GM19455 (cell line): ENCODE results near the gene BABAM2.
"Not testable (repeated sequence)": the region's sequence is repeated elsewhere in the genome, so short reads cannot be mapped to it uniquely, and the experiment has no call there.

Experiments
- ATAC-seq: cut with Tn5 transposase; IDR thresholded peaks from one replicate; pipeline ENCODE4 v1.9.1; 2021; ENCODE audit not compliant: unreplicated experiment

The BABAM2 gene

DNA sequence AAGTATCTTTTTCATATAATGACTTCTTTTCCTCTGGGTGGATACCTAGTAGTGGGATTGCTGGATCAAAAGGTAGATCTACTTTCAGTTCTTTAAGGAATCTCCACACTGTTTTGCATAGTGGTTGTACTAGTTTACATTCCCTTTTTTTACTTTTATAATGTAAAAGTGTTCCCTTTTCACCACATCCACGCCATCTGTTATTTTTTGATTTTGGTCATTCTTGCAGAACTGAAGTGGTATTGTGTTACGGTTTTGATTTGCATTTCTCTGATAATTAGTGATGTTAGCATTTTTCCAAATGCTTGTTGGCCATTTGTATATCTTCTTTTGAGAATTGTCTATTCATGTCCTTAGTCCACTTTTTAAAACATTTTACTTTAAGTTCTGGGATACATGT, 127.9 kb downstream of the BABAM2 start:
- ATAC-seq, result not testable (repeated sequence)

DNA sequence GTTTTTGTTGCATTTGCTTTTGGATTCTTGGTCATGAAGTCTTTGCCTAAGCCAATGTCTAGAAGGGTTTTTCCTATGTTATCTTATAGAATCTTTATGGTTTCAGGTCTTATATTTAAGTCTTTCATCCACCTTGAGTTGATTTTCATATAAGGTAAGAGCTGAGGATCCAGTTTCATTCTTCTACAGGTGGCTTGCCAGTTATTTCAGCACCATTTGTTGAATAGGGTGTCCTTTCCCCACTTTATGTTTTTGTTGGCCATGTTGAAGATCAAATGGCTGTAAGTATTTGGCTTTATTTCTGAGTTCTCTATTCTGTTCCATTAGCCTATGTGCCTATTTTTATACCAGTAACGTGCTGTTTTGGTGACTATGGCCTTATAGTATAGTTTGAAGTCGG, 129.0 kb downstream of the BABAM2 start:
- not testable (repeated sequence) for ATAC-seq

DNA sequence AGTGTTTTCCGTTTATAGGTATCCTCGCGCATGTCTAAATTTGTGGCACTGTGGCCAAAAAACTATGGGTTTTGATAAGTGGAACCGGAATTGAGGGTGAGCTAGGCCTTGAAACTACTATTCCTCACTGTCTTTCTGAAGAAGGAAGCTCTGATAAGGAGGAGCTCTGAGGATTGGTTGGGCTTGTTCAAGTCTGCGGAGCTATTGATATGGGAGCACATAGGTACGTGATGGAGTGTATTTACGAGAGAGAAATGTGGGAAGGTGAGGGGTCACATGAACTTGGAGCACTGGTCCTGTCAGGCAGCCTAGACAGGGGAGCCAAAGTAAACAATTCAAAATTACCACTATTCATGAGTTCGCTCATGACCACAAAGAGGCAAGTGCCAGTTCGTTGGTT, 131.4 kb downstream of the BABAM2 start:
- no peak for ATAC-seq

DNA sequence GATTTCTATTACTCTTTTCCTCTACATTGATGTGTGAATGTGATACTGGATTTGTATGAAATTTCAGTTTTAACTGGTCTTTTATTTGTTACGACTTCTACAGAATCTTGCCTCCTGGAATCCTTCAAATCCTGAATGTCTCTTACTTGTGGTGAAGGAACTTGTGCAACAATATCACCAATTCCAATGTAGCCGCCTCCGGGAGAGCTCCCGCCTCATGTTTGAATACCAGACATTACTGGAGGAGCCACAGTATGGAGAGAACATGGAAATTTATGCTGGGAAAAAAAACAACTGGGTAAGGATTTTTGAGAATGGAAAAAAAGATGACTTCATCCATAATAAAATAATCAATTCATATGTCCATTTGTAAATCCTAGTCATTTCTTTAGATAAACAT, 134.6 kb downstream of the BABAM2 start:
- no peak for ATAC-seq

DNA sequence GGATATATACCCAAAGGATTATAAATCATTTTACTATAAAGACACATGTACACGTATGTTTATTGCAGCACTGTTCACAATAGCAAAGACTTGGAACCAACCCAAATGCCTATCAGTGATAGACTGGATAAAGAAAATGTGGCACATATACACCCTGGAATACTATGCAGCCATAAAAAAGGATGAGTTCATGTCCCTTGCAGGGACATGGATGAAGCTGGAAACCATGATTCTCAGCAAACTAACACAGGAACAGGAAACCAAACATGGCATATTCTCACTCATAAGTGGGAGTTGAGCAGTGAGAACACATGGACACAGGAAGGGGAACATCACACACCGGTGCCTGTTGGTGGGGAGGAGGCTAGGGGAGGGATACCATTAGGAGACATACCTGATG, 135.7 kb downstream of the BABAM2 start:
- not testable (repeated sequence) for ATAC-seq

DNA sequence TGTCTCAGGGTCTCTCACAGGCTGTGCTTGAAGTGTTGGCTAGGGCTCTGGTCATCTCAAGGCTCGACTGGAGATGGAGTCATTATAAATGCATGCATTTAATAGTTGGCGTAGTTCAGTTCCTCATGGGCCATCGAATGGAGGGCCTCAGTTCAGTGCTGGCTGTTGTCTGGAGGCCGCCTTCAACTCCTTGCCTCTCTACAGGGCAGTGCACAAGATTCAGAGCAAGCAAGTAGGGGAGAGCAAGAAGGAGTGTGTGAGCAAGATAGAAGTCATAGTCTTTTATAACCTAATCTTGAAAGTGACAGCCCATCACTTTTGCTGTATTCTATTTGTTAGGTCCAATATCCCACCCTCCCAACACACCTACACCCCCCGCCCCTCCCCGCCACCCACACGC, 137.5 kb downstream of the BABAM2 start:
- no peak for ATAC-seq

DNA sequence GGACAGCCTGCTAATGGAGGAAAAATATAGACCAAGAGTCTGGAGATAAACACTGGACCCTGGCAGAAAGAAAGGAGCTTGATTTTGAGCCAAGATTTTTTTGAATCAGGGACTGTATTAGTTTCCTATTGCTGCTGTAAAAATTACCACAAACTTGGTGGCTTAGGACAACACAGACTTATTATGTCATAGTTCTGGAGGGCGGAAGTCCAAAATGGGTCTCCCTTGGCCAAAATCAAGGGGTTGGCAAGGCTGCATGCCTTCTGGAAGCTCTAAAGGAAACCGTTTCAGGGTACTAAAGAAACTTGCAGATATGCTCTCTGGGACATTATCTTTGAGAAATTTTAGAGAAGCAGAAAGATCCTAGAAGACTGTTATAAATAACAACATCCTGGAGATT, 140.1 kb downstream of the BABAM2 start:
- no peak for ATAC-seq

DNA sequence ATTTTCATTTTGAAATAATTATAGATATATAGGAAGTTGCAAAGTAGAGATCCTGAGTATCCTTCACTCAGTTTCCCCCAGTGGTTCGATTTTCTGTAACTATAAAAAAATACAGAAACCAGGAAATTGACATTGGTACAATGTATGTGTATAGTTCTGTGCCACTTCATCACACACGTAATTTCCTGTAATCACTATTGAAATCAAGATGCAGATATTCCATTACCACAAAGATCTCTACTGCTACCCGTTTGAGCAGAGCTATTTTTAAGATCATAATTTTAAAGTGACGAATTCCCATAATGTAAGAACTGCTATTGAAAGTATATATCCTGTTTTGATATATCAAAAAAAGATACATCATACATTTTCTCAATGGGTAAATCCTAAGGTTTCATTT, 142.3 kb downstream of the BABAM2 start:
- ATAC-seq, result no peak

DNA sequence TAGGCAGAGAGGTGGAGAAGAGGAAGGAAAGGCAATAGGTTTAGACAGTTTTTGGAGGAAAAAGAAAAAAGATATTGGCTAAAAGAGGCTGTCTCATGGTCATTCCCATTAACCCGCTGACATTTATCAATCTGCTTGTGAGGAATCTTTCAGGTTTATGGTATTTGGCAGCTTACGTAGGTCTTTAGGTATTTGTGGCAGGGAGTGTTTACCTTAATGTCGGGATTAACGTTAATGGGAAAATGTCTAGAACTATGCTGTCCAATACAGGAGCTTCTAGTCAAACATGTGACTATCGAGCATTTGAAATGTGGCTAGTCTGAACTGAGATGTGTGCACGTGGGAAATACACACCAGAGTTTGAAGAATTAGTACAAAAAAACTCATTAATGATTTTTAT, 144.2 kb downstream of the BABAM2 start:
- ATAC-seq, result no peak

DNA sequence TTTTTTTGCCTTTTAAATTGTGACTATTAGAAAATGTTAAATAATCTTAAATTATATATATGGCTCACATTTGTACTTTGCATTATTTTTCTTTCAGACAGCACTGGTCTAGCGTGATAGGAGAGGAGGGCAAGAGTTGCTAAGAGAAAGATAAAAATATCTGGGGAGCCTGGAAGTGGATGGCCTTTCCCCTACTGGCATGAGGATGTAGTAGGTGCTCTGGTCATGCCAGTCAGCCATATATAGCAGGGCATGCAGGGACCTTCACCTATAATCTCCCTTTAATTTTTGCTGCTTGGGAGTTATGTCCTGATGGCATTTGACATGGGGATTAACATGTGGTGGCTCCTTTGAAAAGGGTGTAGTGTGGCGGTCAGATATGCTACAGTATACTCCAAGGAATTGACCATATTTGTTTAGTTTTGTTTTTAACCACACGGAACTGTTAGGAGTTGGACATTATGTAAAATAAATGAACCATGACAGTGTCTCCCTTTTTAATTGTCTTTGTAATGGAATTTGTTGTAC, 144.7 kb downstream of the BABAM2 start:
- ATAC-seq, result no peak

DNA sequence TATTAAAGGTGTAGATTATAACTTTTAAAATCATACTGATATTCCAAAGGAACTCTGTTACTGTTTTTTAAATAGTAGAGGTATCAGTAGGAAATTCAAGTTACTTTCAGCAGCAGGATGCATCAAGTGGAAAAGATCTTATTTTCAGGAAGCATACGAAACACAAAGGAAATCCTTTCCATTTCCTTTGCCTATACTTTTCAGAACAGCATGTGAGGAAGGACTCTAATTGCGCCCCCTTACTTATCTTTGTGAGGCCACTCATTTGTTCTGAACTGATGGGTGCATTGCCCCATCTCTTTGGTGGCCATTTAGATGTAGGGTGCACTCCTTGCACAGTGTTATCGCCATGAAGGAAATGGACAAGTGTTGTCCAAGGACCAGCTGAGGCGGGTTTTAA, 145.3 kb downstream of the BABAM2 start:
- no peak for ATAC-seq

DNA sequence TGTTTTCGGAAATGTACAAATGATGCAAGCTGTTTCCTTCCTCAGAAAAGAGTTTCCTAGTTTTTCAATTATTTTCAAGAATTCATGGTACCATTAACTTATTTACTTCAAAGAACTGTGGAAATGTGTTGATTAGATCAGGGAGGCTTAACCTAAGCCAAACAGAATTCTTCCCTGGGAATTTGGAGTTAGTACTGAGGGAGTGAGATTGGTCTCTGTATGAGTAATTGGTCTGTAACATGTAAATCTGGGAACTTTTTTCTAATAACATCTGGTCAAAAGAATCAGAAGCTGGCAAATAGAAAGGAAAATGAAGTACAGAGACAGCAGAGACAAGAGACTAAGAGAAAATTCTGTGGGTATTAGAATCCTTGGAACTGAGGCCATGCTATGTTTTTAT, 145.8 kb downstream of the BABAM2 start:
- ATAC-seq, result no peak

DNA sequence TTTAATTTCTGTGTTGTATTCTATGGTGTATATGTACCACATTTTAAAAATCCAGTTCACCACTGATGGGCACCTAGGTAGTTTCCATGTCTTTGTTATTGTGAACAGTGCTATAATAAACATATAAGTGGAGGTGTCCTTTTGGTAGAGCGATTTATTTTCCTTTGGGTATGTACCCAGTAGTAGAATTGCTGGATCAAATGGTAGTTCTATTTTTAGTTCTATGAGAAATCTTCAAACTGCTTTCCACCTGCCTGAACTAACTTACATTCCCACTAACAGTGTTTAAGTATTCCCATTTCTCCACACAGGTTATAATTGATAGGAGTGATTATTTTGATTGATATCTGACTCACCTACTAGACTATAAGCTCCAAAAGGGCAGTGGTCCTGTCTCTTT, 148.2 kb downstream of the BABAM2 start:
- no peak for ATAC-seq

DNA sequence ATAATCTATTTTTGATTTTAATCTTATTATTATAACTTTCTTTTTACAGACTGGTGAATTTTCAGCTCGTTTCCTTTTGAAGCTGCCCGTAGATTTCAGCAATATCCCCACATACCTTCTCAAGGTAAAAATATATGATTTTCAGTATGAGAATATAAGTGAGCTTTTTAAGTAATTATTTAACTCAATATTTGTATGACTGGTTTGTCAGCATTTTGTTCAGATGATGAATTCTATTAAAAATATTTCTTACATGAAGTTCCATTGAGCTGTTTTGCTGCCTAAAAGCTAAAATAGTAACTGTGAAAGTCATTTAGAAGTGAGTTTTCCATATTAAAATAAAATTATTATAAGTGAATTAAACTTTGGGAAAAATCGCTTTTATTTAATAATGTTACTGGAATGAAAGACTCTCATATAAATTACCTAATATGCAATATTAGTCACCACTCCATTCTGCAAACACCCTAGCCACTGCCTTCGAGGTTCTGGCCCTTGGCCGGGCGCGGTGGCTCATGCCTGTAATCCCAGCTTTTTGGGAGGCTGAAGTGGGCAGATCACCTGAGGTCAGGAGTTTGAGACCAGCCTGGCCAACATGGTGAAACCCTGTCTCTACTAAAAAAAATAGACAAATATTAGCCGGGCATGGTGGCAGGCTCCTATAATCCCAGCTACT, 155.3 kb downstream of the BABAM2 start:
- ATAC-seq, result no peak

DNA sequence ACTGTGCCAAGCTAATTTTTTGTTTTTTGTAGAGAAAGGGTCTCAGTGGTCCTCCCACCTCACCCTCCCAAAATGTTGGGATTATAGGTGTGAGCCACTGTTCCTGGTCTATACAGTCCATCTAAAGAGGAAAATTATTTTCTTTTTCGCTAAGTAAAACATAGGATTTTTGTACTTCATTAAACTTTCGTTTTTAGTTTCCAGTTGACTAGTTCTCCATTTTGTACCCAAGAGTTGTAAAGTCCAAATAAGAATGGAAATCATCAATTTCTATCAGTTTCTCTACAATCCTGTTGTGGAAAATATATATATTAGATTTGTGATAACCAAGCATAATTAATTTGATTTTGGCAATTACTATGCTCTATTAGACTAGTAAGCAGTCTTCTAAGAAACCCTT, 156.4 kb downstream of the BABAM2 start:
- no peak for ATAC-seq

DNA sequence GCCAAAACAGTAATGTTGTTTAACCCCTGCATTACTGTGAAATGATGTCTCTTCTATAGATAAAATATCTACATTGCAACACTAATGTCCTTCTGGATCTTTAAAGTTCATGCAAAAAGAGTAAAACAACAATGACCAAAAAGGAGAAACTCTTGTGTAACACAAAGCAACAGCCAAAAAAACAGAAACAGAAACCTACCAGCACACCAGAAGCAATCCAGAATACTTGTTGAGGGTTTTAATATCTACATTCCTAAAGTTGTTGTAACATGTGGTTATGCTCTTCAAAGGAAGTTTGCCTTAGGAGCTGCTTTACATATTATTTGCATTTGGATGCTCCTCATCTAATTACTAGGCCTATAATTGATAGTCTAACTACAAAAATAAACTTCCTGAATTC, 157.2 kb downstream of the BABAM2 start:
- ATAC-seq, result no peak

DNA sequence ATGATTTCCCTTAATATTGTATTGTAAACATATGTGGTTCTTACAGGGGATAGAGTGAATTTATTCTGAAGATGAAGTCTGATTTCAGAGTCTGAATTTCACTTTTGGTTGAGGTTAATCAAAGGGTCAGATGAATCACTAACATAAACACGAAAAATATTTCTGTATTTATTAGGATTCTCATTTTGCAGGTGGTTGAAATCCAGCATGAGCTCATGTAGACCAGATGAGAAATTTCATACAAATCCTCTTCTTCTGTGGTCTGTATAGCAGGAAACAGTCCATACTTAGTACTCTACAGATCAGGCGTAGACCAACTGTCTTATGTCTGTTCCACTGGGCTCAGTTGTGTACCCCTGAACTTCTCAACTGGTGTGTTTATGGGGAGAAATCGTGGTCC, 157.8 kb downstream of the BABAM2 start:
- ATAC-seq, result no peak

DNA sequence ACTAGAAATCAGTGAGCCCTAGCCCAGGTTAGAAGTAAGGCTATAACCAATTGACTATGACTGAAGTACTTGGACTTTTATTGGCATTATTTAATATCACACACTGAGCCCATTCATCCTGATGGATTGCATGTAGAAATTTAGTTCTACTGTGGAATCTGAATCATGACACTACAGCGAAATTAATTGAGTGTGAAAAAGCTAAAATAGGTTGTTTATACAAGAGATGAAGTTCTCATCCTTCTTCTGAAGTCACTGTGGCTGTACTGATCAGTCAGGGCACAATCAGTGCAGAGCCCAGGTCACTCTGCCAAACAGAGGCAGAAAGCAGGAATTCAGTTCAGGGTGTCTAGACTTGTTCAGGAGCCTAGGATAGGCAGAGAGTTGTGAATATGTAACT, 158.9 kb downstream of the BABAM2 start:
- no peak for ATAC-seq

DNA sequence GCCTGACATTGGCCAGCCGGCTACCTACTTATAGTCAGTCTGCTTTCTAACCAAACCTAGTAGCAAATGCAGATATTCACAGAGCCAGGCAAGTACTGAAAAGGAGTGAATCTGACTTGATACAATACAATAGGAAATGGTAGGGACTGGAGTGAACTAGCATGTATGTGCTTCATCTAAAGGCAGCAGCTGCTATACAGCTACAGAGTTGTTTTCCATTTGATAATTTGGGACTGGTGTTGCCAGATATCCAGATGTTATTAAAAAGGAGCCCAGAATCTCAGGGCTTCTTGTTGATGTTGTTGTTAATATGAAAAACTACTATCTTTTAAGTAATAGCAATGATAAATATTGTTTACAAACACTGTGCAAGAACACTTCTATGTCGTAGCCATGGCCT, 159.4 kb downstream of the BABAM2 start:
- no peak for ATAC-seq

DNA sequence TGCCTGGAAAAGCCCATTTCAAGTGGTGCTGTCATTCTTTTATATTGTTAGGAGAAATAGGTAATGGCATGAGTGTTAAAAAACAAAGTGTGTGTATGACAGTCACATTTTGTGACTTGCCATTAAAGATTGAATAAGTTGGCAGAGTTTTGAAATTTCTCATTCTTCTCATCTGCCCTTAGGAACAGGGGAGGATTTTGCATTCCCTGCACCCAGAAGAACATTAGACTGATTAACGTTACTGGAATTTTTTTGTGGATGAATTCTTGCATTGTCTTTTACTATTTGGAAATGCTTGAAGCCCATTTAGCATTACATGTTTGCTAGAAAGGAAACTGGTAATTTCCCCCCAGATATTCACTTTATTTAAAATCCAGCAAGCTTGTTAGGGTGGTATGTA, 162.2 kb downstream of the BABAM2 start:
- ATAC-seq, result no peak

DNA sequence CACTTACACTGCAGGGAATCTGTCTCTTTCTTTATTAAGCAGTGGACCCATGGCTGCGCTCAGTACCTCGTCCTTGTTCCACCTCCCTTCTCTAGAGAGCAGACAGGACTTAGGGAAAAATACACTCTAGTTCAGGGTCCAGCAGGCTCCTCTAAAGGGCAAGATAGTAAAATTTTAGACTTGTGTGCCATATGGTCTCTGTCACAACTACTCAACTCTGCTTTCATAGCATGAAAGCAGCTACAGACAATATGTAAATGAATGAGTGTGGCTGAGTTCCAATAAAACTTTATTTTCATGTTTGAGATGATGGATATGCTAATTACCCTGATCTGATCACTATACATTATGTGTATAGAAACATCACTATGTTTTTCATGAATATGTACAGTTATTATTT, 163.1 kb downstream of the BABAM2 start:
- no peak for ATAC-seq

DNA sequence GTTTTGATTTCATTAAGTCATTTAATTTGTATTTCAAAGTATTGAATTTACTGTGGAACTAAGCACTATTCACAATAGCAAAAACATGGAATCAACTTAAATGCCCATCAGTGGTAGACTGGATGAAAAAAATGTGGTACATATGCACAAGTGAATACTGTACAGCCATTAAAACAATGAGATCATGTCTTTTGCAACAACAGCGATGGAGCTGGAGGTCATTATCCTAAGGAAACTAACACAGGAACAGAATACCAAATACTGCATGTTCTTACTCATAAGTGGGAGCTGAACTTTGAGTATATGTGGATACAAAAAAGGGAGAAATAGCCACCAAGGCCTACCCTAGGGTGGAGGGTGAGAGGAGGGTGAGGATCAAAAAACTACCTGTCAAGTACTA, 164.4 kb downstream of the BABAM2 start:
- no peak for ATAC-seq

DNA sequence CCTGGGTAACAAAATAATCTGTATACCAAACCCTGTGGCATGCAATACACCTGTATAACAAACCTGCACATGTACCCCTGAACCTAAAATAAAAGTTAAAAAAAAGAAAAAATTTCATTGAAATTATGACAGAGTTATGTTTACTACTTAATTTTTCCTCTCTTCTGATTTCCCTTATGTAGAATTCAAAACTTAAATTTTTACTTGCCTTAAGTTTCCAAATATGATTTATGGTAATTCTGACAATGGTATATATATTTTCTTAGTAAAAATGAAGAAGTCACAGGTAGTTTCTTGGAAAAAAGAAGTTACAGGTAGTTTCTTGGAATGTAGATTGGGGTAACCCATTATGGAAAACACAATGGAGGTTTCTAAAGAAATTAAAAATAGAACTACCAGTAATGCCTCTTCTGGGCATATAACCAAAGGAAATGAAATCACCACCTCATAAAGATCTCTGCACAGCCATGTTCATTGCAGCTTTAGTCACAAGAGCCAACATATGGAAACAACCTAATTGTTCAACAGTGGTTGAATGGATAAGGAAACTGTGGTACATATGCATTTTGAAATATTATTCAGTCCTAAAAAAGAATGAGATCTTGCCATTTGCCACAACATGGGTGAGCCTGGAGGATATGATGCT, 164.9 kb downstream of the BABAM2 start:
- ATAC-seq, result no peak
